ENCODE measurements around the gene GIT2.
"Not testable (repeated sequence)": the region's sequence is repeated elsewhere in the genome, so short reads cannot be mapped to it uniquely, and the experiment has no call there.

The GIT2 gene

DNA sequence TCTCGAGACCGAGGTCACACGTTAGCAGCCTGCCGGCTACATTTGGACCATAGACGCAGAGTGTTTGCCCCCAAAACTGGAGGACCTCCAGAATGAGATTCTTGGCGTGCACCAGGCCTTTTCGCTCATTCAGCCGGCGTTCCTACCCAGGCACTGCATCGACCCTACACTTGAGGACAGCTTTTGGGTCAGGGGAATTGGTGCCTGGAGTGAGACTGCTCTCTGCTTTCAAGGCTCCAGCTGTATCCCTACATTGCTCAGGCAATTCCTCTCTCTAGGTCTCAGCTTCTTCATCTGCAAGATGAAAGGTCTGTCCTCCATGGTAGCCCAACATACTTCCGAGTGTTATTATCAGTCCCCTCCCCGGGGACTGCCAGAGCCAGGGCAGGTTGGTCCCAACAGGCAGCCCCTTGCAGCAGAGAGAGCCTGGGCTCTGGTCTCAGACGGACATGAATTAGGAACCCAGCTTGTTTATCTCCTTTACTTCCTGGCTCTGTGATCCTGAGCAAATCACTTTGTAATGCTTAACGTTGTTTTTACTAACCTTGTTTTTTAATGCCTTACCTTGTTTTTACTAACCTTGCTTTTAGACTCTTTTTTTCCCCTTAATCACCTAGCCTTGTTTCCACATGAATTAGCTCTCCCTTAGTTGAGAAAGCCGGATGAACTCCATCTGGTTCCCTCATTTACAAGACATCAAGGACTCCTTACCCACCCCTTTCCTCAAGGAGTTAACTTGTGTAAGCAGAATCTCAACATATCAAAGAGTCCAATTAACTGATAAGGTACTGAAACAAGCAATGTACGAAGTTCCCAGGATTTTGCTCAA lies 95.2 kb downstream of the GIT2 start:
- Histone ChIP-seq H3K27me3 (ENCODE audit: control insufficient read depth, insufficient read depth, low read length) (peaks cover 95% of the 10 kb centered on the region), H3K27ac (ENCODE audit: low read depth, low read length) (peak overlapping the region; percentile 81), H3K4me1 (ENCODE audit: control insufficient read depth, insufficient read depth, low read length) (peaks cover 15% of the 10 kb centered on the region), H3K9me3 (ENCODE audit: control insufficient read depth, insufficient read depth, low read length) (no peaks in the 10 kb centered on the region), H3K9ac (ENCODE audit: low read depth, low read length) (0 out of 2 replicates have a peak overlapping the region, but pooled peaks have one; percentile 13), H3K4me3 (ENCODE audit: low read depth, low read length) (peak overlapping the region; percentile 70), H3K36me3 (ENCODE audit: control insufficient read depth, insufficient read depth, low read length) (no peaks in the 10 kb centered on the region; the same call in 1 of the 2 replicates)

DNA sequence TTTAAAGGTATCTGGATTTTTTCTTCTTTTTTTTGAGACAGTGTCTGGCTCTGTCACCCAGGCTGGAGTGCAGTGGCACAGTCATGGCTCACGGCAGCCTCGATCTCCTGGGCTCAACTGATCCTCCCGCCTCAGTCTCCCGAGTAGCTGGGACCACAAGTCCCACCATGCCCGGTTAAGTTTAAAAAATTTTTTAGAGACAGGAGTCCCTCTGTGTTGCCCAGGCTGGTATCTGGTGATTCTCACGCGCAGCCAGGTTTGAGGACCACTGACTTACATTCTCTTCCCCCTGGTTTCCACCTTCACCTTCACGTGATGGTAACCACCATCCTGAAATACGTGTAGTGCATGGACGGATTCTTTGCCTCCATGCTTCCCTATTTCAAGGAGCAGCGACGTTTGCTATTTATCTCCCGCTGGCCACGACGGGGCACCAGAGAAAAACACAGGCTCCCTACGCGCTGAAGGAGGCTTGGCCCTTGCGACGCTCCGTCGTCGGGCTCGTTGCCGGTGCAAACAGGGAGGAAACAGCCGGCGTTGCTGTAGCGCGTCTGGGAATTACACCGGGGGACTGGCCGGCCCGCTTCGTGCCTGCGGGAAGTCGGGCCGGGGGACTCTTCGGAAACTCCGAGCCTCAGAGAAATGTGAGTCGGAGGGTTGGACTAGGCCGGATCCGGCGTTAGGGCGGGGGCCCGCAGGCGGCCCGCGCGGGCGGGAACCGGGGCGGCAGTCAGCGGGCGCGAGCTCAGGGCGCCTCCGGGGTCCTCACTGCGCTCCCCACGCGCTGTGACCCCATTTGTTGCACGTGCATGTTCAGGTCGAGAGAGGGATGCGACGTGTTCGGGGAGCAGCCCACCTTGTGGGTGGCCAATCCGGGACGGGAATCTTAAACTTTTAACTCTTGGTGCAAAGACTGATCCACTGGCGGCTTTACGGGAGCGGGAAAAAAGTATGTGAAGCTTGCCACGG lies 96.1 kb downstream of the GIT2 start, which contains the start of gene TCHP:
Gene TCHP, plus strand, starts transcription at position 492 of the 969 bp plus-strand sequence. CDS start 2,753 bp downstream, outside the sequence.
- no peaks in the 10 kb centered on the region; the same call in 1 of the 2 replicates for H3K36me3 ChIP-seq (ENCODE audit: control insufficient read depth, insufficient read depth, low read length)
- H3K27me3 ChIP-seq (ENCODE audit: control insufficient read depth, insufficient read depth, low read length) = peaks cover 95% of the 10 kb centered on the region
- peak within 1 kb of the TSS; percentile 81 for H3K27ac ChIP-seq (ENCODE audit: low read depth, low read length)
- H3K9ac ChIP-seq (ENCODE audit: low read depth, low read length) = peak within 1 kb of the TSS; percentile 13; the same call in 1 of the 2 replicates
- H3K9me3 ChIP-seq (ENCODE audit: control insufficient read depth, insufficient read depth, low read length) = no peaks in the 10 kb centered on the region
- H3K4me1 ChIP-seq (ENCODE audit: control insufficient read depth, insufficient read depth, low read length) = peaks cover 15% of the 10 kb centered on the region
- peak within 1 kb of the TSS; percentile 70 for H3K4me3 ChIP-seq (ENCODE audit: low read depth, low read length)

DNA sequence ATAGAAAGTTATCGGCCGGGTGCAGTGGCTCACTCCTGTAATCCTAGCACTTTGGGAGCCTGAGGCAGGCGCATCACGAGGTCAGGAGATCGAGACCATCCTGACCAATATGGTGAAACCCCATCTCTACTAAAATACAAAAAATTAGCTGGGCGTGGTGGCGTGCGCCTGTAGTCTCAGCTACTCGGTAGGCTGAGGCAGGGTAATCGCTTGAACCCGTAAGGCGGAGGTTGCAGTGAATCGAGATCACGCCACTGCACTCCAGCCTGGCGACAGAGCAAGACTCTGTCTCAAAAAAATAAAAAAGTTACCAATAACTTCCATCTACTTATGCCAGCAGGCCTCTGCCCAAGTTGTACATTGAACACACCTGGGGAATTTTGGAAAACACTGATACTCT lies 96.8 kb downstream of the GIT2 start:
- H3K27me3 ChIP-seq (ENCODE audit: control insufficient read depth, insufficient read depth, low read length) = peaks cover 88% of the 10 kb centered on the region
- H3K27ac ChIP-seq (ENCODE audit: low read depth, low read length) = not testable (repeated sequence)

DNA sequence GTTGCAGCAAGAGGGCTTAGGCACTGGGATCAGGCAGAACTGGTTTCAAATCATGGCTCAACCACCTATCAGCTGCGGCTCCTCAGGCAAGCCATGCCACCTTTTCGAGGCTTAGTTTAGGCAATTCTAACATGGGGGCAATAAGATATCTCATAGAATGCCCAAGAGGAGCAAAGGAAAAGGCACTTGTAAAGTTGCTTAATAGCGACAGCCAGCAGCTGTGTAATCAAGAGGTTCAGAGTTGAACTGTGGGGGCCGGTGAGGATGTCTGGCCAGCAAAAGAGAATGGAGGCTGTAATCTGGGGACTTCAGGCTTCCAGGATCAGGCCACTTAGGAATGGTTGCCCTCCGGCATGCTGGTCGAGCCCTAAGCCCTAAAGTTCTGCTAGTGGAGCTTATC lies 99.1 kb downstream of the GIT2 start:
- H3K4me1 ChIP-seq (ENCODE audit: control insufficient read depth, insufficient read depth, low read length) = peaks cover 15% of the 10 kb centered on the region
- no peak overlapping the region for H3K27ac ChIP-seq (ENCODE audit: low read depth, low read length)
- no peaks in the 10 kb centered on the region for H3K9me3 ChIP-seq (ENCODE audit: control insufficient read depth, insufficient read depth, low read length)
- H3K4me3 ChIP-seq (ENCODE audit: low read depth, low read length) = no peak overlapping the region
- H3K9ac ChIP-seq (ENCODE audit: low read depth, low read length) = no peak overlapping the region
- H3K36me3 ChIP-seq (ENCODE audit: control insufficient read depth, insufficient read depth, low read length) = no peaks in the 10 kb centered on the region
- H3K27me3 ChIP-seq (ENCODE audit: control insufficient read depth, insufficient read depth, low read length) = peaks cover 79% of the 10 kb centered on the region

More for the DNA sequence above, 96.8 kb downstream of the GIT2 start:
- H3K36me3 ChIP-seq (ENCODE audit: control insufficient read depth, insufficient read depth, low read length); H3K9me3 ChIP-seq (ENCODE audit: control insufficient read depth, insufficient read depth, low read length); H3K9ac ChIP-seq (ENCODE audit: low read depth, low read length); H3K4me3 ChIP-seq (ENCODE audit: low read depth, low read length): not testable (repeated sequence)
- peaks cover 15% of the 10 kb centered on the region for H3K4me1 ChIP-seq (ENCODE audit: control insufficient read depth, insufficient read depth, low read length)

DNA sequence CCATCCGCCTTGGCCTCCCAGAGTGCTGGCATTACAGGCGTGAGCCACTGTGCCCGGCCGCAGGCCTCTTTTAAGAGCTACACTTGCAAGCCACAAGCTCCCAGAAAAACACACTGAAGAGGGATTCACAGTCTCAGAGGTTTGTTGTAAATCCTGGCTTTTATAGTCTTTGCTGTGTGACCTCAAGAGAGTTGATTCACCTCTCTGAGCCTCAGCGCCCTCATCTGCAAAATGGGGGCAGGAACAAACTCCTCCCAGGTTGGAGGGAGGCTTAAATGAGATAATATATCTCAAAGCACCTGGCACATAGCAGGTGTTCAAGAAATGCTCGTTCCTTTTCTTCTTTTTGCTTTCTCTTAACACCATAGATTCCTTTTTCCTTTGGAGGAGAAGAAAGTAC lies 100.0 kb downstream of the GIT2 start:
- H3K36me3 ChIP-seq (ENCODE audit: control insufficient read depth, insufficient read depth, low read length) = no peaks in the 10 kb centered on the region
- no peak overlapping the region for H3K27ac ChIP-seq (ENCODE audit: low read depth, low read length)
- H3K9me3 ChIP-seq (ENCODE audit: control insufficient read depth, insufficient read depth, low read length) = no peaks in the 10 kb centered on the region
- H3K4me3 ChIP-seq (ENCODE audit: low read depth, low read length) = no peak overlapping the region
- no peak overlapping the region for H3K9ac ChIP-seq (ENCODE audit: low read depth, low read length)
- peaks cover 72% of the 10 kb centered on the region for H3K27me3 ChIP-seq (ENCODE audit: control insufficient read depth, insufficient read depth, low read length)
- H3K4me1 ChIP-seq (ENCODE audit: control insufficient read depth, insufficient read depth, low read length) = peaks cover 7% of the 10 kb centered on the region

DNA sequence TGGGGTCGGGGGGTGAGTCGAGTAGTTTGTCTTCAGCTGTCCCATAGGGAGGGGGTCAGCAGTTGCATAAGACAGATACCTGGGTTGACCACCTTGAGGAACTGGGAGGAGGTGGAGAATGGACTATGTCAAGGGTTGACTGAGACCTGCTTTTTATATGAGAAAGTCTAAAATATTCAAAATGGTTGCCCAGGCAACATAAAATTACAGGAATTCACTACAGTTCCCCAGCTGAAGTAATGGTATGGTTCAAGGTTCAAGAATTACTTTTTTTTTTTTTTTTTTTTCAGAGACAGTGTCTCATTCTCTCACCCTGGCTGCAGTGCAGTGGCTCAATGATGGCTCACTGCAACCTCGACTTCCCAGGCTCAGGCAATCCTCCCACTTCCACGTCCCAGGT lies 101.2 kb downstream of the GIT2 start:
- Histone ChIP-seq H3K36me3 (ENCODE audit: control insufficient read depth, insufficient read depth, low read length) (no peaks in the 10 kb centered on the region), H3K9me3 (ENCODE audit: control insufficient read depth, insufficient read depth, low read length) (no peaks in the 10 kb centered on the region), H3K9ac (ENCODE audit: low read depth, low read length) (no peak overlapping the region), H3K27ac (ENCODE audit: low read depth, low read length) (no peak overlapping the region), H3K27me3 (ENCODE audit: control insufficient read depth, insufficient read depth, low read length) (peaks cover 62% of the 10 kb centered on the region), H3K4me1 (ENCODE audit: control insufficient read depth, insufficient read depth, low read length) (no peaks in the 10 kb centered on the region), H3K4me3 (ENCODE audit: low read depth, low read length) (no peak overlapping the region)

DNA sequence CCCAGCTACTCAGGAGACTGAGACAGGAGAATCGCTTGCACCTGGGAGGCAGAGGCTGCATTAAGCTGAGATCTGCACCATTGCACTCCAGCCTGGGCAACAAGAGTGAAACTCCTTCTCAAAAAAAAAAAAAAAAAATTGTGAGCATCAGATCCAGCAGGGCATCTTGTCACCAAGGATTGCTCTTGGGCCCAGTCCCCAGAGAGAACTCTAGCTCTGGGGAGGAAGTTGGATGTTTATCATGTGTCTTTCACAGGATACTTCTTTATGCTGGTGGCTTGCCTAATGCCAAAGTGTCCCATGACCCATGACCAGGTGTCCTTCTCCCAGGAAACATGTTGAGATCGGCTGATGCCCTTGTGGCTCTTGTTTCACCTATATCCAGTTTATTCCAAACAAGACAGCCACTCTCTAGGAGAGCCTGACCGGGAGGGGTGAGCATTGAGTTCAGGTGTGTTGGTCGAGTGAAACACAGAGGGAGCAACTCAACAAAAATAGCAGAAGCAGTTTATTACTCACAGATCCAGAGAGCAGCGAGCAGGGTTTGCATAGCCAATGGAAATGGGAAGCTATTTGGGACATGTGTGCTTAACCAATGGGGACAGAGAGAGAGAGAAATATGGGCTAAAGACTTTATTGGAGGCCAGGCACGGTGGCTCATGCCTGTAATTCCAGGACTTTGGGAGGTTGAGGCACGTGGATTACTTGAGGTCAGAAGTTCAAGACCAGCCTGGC lies 102.7 kb downstream of the GIT2 start:
- H3K27me3 ChIP-seq (ENCODE audit: control insufficient read depth, insufficient read depth, low read length) = peaks cover 47% of the 10 kb centered on the region

DNA sequence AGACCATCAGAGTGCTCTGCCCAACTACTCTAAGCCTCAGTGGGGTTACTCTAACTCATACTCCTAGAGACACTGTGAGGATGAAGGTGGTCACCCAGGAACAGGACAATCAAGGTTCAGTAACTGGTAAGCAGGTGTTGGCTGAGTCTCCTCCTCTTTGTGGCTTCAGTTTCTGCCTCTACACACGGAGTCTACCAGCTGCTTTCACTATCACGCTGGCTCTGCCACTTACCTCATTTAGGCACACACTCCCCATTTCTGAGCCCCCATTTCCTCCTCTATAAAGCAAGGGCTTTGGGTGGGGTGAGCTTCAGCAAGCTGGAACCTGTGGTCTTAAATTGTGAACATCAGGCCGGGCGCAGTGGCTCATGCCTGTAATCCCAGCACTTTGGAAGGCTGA lies 103.4 kb downstream of the GIT2 start:
- Histone ChIP-seq H3K27me3 (ENCODE audit: control insufficient read depth, insufficient read depth, low read length) (peaks cover 45% of the 10 kb centered on the region), H3K9me3 (ENCODE audit: control insufficient read depth, insufficient read depth, low read length) (no peaks in the 10 kb centered on the region), H3K27ac (ENCODE audit: low read depth, low read length) (no peak overlapping the region), H3K4me3 (ENCODE audit: low read depth, low read length) (no peak overlapping the region), H3K9ac (ENCODE audit: low read depth, low read length) (no peak overlapping the region), H3K36me3 (ENCODE audit: control insufficient read depth, insufficient read depth, low read length) (no peaks in the 10 kb centered on the region), H3K4me1 (ENCODE audit: control insufficient read depth, insufficient read depth, low read length) (0 out of 2 replicates have a peak, but pooled peaks cover 5% of the 10 kb centered on the region)

More for the DNA sequence above, 102.7 kb downstream of the GIT2 start:
- Histone ChIP-seq H3K9ac (ENCODE audit: low read depth, low read length) (no peak overlapping the region), H3K27ac (ENCODE audit: low read depth, low read length) (no peak overlapping the region), H3K9me3 (ENCODE audit: control insufficient read depth, insufficient read depth, low read length) (no peaks in the 10 kb centered on the region), H3K4me3 (ENCODE audit: low read depth, low read length) (no peak overlapping the region), H3K36me3 (ENCODE audit: control insufficient read depth, insufficient read depth, low read length) (no peaks in the 10 kb centered on the region), H3K4me1 (ENCODE audit: control insufficient read depth, insufficient read depth, low read length) (0 out of 2 replicates have a peak, but pooled peaks cover 5% of the 10 kb centered on the region)

DNA sequence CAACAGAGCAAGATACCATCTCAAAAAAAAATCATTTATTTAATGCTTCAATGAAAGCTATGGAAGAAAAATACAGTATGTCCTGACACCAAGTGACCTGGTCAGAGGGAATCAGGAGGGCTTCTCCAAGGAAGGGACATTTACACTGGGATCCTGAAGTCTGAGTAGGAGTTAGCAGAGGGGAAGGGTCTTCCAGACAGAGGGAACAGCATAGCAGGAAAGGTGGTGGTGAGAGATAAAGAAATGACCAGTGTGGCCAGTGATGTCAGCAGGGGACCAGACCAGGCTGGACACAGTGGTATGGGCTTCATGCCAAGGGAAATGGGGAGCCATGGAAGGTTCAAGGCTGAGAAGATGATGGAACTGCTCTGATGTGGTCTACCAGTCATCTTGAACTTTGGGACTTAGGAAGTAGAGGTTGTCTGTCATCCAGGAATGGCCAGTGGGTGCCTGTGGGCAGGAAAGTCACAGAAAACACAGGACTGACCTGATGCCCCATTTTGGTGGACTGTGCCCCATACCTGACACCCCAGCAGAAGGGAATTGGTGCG lies 103.9 kb downstream of the GIT2 start:
- H3K27ac ChIP-seq (ENCODE audit: low read depth, low read length) = no peak overlapping the region
- no peak overlapping the region for H3K9ac ChIP-seq (ENCODE audit: low read depth, low read length)
- H3K27me3 ChIP-seq (ENCODE audit: control insufficient read depth, insufficient read depth, low read length) = peaks cover 40% of the 10 kb centered on the region
- H3K36me3 ChIP-seq (ENCODE audit: control insufficient read depth, insufficient read depth, low read length) = no peaks in the 10 kb centered on the region
- H3K9me3 ChIP-seq (ENCODE audit: control insufficient read depth, insufficient read depth, low read length) = no peaks in the 10 kb centered on the region
- no peak overlapping the region for H3K4me3 ChIP-seq (ENCODE audit: low read depth, low read length)
- 0 out of 2 replicates have a peak, but pooled peaks cover 5% of the 10 kb centered on the region for H3K4me1 ChIP-seq (ENCODE audit: control insufficient read depth, insufficient read depth, low read length)

DNA sequence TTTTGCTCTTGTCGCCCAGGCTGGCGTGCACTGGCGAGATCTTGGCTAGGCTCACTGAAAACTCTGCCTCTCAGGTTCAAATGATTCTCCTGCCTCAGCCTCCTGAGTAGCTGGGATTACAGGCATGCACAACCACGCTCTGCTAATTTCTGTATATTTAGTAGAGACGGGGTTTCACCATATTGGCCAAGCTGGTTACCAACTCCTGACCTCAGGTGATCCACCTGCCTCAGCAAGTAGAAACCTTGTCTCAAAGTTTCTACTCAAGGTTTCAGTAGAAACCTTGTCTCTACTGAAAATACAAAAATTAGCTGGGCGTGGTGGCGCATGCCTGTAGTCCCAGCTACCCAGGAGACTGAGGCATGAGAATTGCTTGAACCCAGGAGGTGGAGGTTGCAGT lies 104.4 kb downstream of the GIT2 start:
- H3K27ac ChIP-seq (ENCODE audit: low read depth, low read length); H3K36me3 ChIP-seq (ENCODE audit: control insufficient read depth, insufficient read depth, low read length); H3K4me3 ChIP-seq (ENCODE audit: low read depth, low read length); H3K9ac ChIP-seq (ENCODE audit: low read depth, low read length); H3K4me1 ChIP-seq (ENCODE audit: control insufficient read depth, insufficient read depth, low read length); H3K9me3 ChIP-seq (ENCODE audit: control insufficient read depth, insufficient read depth, low read length): not testable (repeated sequence)
- peaks cover 34% of the 10 kb centered on the region for H3K27me3 ChIP-seq (ENCODE audit: control insufficient read depth, insufficient read depth, low read length)

All from HUES48 (cell line).